GM21360 (cell line): ENCODE results near the gene CTLA4.
A peak's percentile ranks its signal among the peaks of the same experiment; 100 is the strongest.
"Not testable (repeated sequence)": the region's sequence is repeated elsewhere in the genome, so short reads cannot be mapped to it uniquely, and the experiment has no call there.

Source experiments
- ATAC-seq: cut with Tn5 transposase; IDR thresholded peaks from one replicate; pipeline ENCODE4 v1.9.1; 2021; ENCODE audit warnings: mild to moderate bottlenecking, moderate library complexity; ENCODE audit not compliant: unreplicated experiment

CTLA4 gene

DNA sequence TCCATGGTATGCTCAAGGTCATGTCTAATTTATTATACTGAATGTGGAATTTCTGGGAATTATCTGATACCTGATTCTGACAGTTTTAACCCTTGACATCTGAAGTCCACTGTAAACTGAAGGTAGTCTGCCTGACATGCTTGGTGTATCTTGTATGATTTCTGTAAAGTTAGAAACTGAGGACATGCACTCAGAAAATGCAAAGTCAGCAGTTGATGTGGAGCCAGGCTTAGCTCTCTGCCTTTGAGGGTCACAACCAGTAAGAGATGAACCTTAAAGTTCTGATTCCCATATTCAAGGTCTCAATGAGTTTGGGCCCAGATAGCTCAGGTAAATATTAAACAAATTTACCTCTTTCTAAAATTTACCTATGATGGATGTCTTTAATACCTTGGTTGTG lies 12.3 kb upstream of the CTLA4 start:
- no peak for ATAC-seq

DNA sequence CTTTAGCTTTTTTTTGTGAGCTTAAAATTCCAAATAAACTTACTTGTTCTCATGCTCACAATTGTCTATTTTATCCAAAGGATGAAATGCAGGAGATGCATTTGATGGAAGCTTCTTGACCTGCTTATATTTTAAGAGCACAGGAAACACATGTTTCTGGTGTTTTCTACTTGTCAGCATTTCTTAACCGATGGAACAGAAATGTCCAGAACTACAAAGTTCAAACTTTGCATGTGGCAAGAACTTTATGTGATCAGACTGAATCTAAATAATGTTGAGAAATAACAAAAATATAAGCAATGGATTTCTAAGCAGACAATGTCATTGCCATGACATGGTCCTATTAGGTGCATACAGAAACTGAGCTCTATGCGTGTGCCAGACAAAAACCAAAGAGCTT lies 9.9 kb upstream of the CTLA4 start:
- no peak for ATAC-seq

DNA sequence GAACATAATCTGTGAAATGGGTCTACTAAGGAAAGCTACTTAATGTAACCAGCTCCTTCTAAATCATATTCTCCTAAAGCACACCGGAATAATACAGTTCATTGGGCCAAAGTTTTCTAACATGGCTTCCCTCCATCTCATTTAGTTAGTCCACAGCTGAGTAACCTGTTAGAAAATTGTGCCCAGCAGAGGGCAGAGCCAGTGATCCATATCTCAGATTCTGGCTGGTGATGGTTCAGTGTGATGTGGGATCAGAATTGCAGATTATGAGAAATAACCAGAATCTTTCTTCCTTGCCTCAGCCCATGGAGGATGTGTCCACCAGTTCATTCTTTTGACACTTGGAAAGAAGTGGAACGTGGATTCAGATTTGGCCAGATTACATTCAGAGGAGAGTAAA lies 9.4 kb upstream of the CTLA4 start:
- no peak for ATAC-seq

DNA sequence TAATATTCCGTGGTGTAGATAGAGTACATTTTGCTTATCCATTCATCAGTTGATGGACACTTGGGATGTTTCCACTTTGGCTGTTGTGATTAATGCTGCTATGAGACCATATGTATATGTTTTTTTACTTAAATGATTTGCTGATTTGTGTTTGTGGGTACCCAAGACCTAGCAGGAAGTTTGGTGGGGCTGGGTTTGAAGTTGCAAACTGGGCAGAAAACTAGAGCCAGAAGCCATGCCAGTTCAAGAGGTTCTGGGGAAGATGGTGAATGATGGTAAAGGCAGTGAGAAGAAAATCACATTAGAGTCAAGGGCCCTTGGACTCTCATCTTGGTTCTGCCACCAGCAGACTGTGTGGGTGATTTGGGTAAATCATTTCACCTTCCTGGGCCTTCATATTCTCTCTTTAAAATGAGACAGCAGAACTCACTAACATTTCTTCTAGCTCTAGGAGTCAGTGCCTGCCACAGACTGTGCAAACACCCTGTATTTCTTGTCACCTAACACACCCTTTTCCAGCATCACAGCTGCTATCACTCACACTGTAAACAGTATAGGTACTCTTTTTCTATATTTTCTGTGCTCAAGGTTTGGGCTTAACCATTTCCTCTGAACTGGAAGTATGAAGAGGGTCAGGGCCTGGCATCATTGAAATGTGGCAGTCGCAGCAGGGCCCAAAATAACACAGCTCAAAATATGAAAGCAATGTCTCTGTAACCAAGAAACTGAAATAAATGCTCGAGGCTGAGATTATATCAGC lies 8.4 kb upstream of the CTLA4 start:
- no peak for ATAC-seq

GRCh38 chr2:203861197-203861596 lies 6.4 kb upstream of the CTLA4 start:
- ATAC-seq = no peak

DNA sequence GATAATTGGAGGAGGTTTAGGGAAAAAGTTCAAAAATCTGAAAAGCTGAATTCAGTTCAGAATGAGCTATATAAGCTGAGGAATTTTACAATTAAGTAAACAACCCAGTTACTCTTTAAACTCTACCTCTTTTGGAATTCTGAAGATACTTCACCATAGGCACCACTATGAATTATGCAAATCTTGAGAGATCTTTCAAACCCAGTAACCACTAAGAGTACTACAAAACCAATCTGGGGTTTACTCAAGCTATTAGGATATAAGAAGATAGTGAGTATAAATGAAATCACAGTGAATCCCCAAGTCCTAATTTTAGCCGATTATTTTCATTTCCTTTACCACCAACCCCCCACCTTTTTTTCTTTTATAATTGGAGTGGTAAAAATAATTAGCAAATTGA lies 6.0 kb upstream of the CTLA4 start:
- no peak for ATAC-seq

- no peak for ATAC-seq
These were observed 1.9 kb downstream of the CTLA4 start for GRCh38 chr2:203869223-203870042.

DNA sequence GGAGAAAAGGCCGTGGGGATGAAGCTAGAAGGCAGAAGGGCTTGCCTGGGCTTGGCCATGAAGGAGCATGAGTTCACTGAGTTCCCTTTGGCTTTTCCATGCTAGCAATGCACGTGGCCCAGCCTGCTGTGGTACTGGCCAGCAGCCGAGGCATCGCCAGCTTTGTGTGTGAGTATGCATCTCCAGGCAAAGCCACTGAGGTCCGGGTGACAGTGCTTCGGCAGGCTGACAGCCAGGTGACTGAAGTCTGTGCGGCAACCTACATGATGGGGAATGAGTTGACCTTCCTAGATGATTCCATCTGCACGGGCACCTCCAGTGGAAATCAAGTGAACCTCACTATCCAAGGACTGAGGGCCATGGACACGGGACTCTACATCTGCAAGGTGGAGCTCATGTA lies 2.9 kb downstream of the CTLA4 start:
- ATAC-seq = no peak

- no peak for ATAC-seq
These were observed 3.4 kb downstream of the CTLA4 start for GRCh38 chr2:203870941-203871340.

GRCh38 chr2:203871371-203871983 lies 3.9 kb downstream of the CTLA4 start:
- peak; percentile 98 for ATAC-seq

DNA sequence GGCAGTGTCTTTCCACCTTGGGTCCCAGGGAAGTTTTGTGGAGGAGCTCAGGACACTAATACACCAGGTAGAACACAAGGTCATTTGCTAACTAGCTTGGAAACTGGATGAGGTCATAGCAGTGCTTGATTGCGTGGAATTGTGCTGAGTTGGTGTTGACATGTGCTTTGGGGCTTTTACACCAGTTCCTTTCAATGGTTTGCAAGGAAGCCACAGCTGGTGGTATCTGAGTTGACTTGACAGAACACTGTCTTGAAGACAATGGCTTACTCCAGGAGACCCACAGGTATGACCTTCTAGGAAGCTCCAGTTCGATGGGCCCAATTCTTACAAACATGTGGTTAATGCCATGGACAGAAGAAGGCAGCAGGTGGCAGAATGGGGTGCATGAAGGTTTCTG lies 5.9 kb downstream of the CTLA4 start:
- ATAC-seq = no peak

GRCh38 chr2:203873921-203874631 lies 6.5 kb downstream of the CTLA4 start:
- no peak for ATAC-seq

GRCh38 chr2:203875471-203875870 lies 7.9 kb downstream of the CTLA4 start:
- ATAC-seq = no peak

GRCh38 chr2:203876328-203876727 lies 8.8 kb downstream of the CTLA4 start:
- ATAC-seq = no peak

- no peak for ATAC-seq
These were observed 10.5 kb downstream of the CTLA4 start for GRCh38 chr2:203878063-203878462.

- no peak for ATAC-seq
These were observed 13.1 kb downstream of the CTLA4 start for GRCh38 chr2:203880557-203881125.

DNA sequence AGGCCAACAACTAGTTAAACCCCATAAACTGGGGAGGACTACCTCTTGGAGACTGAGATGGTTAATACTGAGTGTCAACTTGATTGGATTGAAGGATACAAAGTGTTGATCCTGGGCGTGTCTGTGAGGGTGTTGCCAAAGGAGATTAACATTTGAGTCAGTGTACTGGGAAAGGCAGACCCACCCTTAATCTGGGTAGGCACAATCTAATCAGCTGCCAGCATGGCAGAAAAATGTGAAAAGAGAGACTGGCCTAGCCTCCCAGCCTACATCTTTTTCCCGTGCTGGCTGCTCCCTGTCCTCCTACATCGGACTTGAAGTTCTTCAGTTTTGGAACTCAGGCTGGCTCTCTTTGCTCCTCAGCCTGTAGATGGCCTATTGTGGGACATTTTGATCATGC lies 13.6 kb downstream of the CTLA4 start:
- ATAC-seq = not testable (repeated sequence)

DNA sequence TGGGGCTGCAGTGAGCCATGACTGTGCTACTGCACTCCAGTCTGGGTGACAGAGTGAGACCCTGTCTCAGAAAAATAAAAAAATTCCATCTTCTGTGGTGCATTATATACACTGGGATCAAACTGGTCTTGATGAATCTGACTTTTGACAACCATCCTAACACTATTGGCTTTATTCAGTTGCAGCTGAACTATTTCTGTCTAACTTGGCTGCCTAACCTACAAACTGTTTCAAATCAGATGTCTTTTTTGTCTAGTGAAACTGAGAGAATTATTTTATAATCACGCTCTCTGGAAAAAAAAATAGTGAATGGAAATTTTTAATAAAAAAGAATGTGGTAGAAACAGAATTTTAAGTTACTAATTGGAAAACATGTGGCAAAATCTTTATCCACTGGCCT lies 15.0 kb downstream of the CTLA4 start:
- ATAC-seq = no peak

GRCh38 chr2:203886661-203887151 lies 19.1 kb downstream of the CTLA4 start:
- no peak for ATAC-seq

DNA sequence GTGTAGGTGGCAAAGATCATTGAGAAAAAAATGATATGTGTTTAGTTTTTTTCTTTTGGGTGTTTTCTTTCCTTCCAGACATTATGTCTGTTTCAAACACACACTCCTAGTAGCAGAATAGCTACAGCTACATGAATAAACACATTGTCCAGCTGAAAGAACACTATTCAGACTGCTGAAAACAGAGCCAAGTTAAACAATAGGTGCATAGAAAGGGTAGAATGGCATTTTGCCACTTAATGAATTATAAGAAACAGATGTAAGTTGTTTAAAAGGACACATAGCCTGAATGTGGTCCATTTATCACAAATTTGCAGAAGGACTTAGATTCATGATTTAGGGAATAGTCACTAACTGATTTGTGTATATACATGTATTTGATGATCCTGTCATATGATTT lies 20.1 kb downstream of the CTLA4 start:
- ATAC-seq = no peak

DNA sequence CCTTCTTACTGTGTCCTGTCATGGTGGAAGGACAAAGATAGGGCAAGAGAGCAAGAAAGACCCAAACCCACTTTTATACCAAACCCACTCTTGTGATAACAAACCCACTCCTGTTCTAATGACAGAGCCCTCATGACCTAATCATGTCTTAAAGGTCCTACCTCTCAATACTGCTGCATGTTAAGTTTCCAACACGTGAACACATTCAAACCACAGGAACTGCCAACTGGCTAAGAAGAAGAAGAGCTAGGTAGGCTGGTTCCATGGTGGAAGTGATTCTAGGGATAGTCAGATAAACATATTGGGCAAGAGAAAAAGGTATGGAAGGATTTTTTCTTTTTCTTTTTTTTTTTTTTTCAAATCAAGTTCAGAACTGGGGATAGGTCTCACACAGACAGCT lies 22.0 kb downstream of the CTLA4 start:
- no peak for ATAC-seq
